NCI-H2107 (cell line): ENCODE measurements around the gene CCDC9B.

Experiments
- DNase-seq: peaks from one replicate; lab custom pipeline; 2025; lab: John Stamatoyannopoulos, UW

Gene CCDC9B

GRCh38 chr15:40365624-40366456 is 25.1 kb upstream of the CCDC9B start:
- no peak for DNase-seq

GRCh38 chr15:40365016-40365415 is 24.3 kb upstream of the CCDC9B start:
- DNase-seq = no peak

GRCh38 chr15:40364251-40364650 is 23.5 kb upstream of the CCDC9B start:
- no peak for DNase-seq

- DNase-seq = no peak
Observed at GRCh38 chr15:40363611-40364010, 22.9 kb upstream of the CCDC9B start.

- no peak for DNase-seq
Observed at GRCh38 chr15:40361640-40362039, 20.9 kb upstream of the CCDC9B start.

- no peak for DNase-seq
Observed at GRCh38 chr15:40360015-40360414, 19.3 kb upstream of the CCDC9B start.

GRCh38 chr15:40358471-40359353 is 18.0 kb upstream of the CCDC9B start:
- DNase-seq = no peak

- peak; percentile 28 for DNase-seq
Observed at GRCh38 chr15:40357723-40358470, 17.2 kb upstream of the CCDC9B start, which contains the start of gene DISP2. Gene DISP2, plus strand, starts transcription at chr15:40358219. Its CDS starts 103 bp downstream, at chr15:40358322.

GRCh38 chr15:40357246-40357645 is 16.5 kb upstream of the CCDC9B start:
- DNase-seq = no peak

- no peak for DNase-seq
Observed at GRCh38 chr15:40355976-40356585, 15.3 kb upstream of the CCDC9B start.

- DNase-seq = no peak
Observed at GRCh38 chr15:40354408-40355171, 13.9 kb upstream of the CCDC9B start.

GRCh38 chr15:40353697-40354096 is 13.0 kb upstream of the CCDC9B start:
- no peak for DNase-seq

- no peak for DNase-seq
Observed at GRCh38 chr15:40352281-40352901, 11.7 kb upstream of the CCDC9B start.

GRCh38 chr15:40349163-40349562 is 8.4 kb upstream of the CCDC9B start:
- DNase-seq = no peak

GRCh38 chr15:40348474-40348870 is 7.7 kb upstream of the CCDC9B start:
- DNase-seq = no peak

GRCh38 chr15:40347559-40348473 is 7.1 kb upstream of the CCDC9B start:
- DNase-seq = no peak

- DNase-seq = no peak
Observed at GRCh38 chr15:40346579-40347558, 6.1 kb upstream of the CCDC9B start.
